Peyer's patch (tissue), 4 donors: ENCODE measurements around the gene NDUFAF8. TPM values are rescaled to one million over a fixed set of nuclear protein-coding genes. Genes with fewer than 3 reads are reported as not detected.

Experiments used
- DNase-seq, 3 donors: peaks; one replicate each; pipeline ENCODE4 v3.0.0-alpha.2; 2017 to 2019
- H3K27ac ChIP-seq, 4 donors: fragments of 200-600 bp; sonication (generic); one replicate each; pipeline ENCODE4 v1.5.1; 2016 to 2019
- H3K27me3 ChIP-seq, 2 donors: fragments of 200-600 bp; sonication (generic); one replicate each; pipeline ENCODE4 v1.5.1; 2019
- H3K36me3 ChIP-seq, 3 donors: fragments of 200-600 bp; sonication (generic); one replicate each; pipeline ENCODE4 v1.5.1; 2016 to 2019
- H3K4me1 ChIP-seq, 4 donors: fragments of 200-600 bp; sonication (generic); one replicate each; pipeline ENCODE4 v1.5.1; 2016 to 2019
- H3K4me3 ChIP-seq, 4 donors: fragments of 200-600 bp; sonication (generic); 1 replicate in 3 of 4; 2 replicates in 1 of 4; pipeline ENCODE4 v1.5.1; 2016 to 2019; ENCODE audit warnings: mild to moderate bottlenecking in 1 of 4
- H3K9me3 ChIP-seq, 4 donors: fragments of 200-600 bp; sonication (generic); one replicate each; pipeline ENCODE4 v1.5.1; 2016 to 2019; ENCODE audit warnings: mild to moderate bottlenecking in 1 of 4
- POLR2A ChIP-seq, 2 donors: fragments of 450-650 bp; IDR thresholded peaks; one replicate each; pipeline ENCODE4 v1.5.1; 2017; ENCODE audit warnings: antibody characterized with exemption in 2 of 2, mild to moderate bottlenecking in 2 of 2, moderate library complexity in 2 of 2
- total RNA-seq, 4 donors: library from RNA; depleted of rRNA; stranded (reverse); fragments of >200 nt; gene quantifications; one replicate each; pipeline ENCODE4 v1.1.0, GENCODE V29; 2016
- TF ChIP-seq, protein P1 (sequence below), 6 experiments: fragments of 450-650 bp in 4 of 6; fragments of 200-600 bp in 2 of 6; sonication (generic) in 1 of 6; IDR thresholded peaks; one replicate each; pipeline ENCODE4 v1.5.1; 2017 to 2019; ENCODE audit warnings: antibody characterized with exemption in 6 of 6, mild to moderate bottlenecking in 3 of 6, moderate library complexity in 1 of 6

The NDUFAF8 gene
- total RNA-seq, 4 donors from 2014 or later = 17.8 to 62.7 (median 25.2) TPM

DNA sequence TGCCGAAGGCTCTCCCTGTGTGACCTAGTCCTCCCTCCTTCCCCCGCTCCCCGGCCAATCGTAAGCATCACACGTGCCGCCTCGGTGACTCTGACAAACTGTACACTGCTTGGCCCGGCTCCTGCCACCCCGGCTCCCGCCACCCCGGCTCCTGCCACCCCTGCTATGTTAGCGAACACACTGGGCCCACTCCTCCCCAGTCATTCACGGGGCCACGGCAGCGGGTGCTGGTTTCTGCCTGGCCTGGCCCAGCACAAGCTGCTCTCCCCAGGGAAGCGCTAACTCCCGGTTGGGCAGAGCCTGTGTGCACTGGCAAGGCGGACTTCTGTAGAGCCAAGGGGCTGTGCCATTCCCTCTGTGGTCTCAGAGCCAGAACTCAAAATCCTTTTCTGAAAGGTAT is 22.0 kb downstream of the NDUFAF8 start:
- peaks cover 0 to 91% (median 0%) of the 10 kb centered on the region in 3 donors for H3K36me3 ChIP-seq
- no peak overlapping the region for H3K4me3 ChIP-seq
- TF ChIP-seq, protein P1, sequence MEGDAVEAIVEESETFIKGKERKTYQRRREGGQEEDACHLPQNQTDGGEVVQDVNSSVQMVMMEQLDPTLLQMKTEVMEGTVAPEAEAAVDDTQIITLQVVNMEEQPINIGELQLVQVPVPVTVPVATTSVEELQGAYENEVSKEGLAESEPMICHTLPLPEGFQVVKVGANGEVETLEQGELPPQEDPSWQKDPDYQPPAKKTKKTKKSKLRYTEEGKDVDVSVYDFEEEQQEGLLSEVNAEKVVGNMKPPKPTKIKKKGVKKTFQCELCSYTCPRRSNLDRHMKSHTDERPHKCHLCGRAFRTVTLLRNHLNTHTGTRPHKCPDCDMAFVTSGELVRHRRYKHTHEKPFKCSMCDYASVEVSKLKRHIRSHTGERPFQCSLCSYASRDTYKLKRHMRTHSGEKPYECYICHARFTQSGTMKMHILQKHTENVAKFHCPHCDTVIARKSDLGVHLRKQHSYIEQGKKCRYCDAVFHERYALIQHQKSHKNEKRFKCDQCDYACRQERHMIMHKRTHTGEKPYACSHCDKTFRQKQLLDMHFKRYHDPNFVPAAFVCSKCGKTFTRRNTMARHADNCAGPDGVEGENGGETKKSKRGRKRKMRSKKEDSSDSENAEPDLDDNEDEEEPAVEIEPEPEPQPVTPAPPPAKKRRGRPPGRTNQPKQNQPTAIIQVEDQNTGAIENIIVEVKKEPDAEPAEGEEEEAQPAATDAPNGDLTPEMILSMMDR (IDR thresholded peaks at IDR 0.05) = no peak
- TF ChIP-seq POLR2A (IDR thresholded peaks at IDR 0.05) = no peak
- peaks cover 0 to 10% (median 2%) of the 10 kb centered on the region in 4 donors for H3K4me1 ChIP-seq
- DNase-seq = no peak
- H3K27me3 ChIP-seq = no peaks in the 10 kb centered on the region
- no peaks in the 10 kb centered on the region for H3K9me3 ChIP-seq
- no peak overlapping the region for H3K27ac ChIP-seq

DNA sequence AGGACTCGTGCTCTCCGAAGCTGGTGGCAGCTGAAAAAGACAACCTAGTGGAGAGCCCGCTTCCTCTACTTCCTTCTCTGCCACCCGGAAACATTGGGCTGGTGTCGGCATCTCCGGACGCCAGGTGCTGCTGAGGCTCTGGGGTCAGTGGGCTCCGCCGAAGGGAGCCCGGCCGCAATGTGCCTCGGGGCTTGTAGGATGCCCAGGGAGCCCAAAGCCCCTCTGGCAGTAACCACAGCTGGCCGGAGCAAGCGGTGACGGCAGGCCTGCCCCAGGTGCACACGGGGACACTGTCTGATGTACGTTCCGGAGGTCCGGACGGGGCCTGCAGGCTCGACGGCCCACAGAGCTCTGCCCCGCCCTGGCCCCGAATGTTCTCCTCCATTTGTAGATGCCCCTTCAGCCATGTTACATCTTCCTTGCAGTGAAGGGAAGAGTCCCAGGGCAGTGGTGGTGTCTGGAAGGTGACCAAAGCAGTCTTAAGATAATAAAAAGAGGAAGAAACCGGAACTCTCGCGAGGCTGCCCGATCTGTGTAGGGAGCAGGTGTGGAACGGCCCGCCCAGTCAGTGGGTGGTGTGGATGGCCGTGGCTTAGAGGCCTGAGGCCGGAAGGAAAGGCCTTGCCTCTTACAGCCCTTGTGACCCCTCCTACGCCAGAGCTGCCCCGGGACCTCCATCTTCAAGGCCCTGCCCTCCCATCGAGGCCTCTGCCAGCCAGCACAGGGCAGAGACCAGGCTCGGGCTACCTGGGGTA is 22.6 kb downstream of the NDUFAF8 start:
- DNase-seq = no peak
- H3K36me3 ChIP-seq = peaks cover 0 to 93% (median 0%) of the 10 kb centered on the region in 3 donors
- no peak for TF ChIP-seq POLR2A (IDR thresholded peaks at IDR 0.05)
- TF ChIP-seq, protein P1 (IDR thresholded peaks at IDR 0.05) = no peak

DNA sequence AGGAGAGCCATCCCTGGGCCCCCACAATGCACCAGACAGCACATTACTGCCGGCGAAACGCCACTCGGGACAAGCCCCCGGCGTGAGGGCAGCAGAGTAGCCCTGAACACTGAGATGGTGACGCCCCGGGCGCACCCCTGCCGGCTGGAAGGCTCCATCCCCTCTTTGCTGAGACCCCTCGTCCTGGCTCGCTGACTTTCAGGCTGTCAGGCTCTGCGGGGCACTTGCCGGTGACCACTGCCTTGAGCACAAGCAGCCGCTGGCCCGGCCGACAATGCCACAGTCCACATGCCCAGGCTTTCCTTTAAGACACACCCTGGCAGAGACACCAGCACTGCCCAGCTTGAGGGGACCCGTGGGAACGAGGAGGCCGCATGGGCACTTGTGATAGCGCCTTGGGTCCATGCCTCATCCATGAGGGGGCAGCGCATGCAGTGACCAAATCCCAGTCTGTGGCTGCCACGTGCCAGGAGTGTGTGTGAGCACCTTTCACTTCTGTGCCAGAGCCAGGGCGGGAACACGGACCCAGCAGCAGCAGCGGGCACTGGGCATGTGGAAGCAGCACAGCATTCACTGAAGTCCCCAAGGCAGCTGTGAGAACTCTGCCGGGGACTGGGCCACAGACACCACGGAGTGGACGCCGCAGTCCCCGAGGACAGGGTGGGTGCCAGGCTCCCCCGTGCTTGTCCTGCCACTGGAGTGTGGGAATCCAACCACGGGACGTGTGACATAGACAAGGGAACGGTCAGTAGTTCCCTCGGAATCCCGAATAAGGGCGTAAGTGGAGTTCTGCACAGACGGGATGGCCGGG is 24.5 kb downstream of the NDUFAF8 start:
- H3K27me3 ChIP-seq = no peaks in the 10 kb centered on the region
- peaks cover 0 to 81% (median 0%) of the 10 kb centered on the region in 3 donors for H3K36me3 ChIP-seq
- H3K4me3 ChIP-seq = no peak overlapping the region
- no peak for DNase-seq
- H3K4me1 ChIP-seq = peaks cover 0 to 4% (median 0%) of the 10 kb centered on the region in 4 donors
- TF ChIP-seq, protein P1 (IDR thresholded peaks at IDR 0.05) = no peak
- TF ChIP-seq POLR2A (IDR thresholded peaks at IDR 0.05) = no peak
- H3K27ac ChIP-seq = no peak overlapping the region
- no peaks in the 10 kb centered on the region for H3K9me3 ChIP-seq

More for the DNA sequence above, 22.6 kb downstream of the NDUFAF8 start:
- peaks cover 0 to 4% (median 2%) of the 10 kb centered on the region in 4 donors for H3K4me1 ChIP-seq
- H3K4me3 ChIP-seq = no peak overlapping the region
- H3K9me3 ChIP-seq = no peaks in the 10 kb centered on the region
- no peaks in the 10 kb centered on the region for H3K27me3 ChIP-seq
- no peak overlapping the region for H3K27ac ChIP-seq

DNA sequence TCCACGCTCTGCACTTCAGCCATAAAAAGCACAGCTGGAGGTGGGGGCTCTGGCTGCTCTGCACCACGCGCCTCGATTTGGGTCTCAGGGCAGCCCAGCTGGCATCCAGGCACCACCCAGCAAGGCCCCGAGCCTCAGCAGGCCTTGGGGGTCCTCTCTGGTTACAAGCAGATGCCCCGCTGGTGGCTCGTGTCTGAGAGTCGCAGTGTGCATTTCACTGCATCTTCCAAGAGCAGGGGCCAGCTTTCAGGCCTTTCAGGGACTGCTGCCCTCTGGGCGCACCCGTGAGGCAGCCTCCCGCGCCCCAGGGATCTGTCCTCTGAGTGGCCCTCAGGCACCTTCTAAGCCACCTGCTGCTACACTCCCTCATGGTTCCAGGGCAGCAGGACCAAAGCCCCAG is 25.5 kb downstream of the NDUFAF8 start:
- TF ChIP-seq POLR2A (IDR thresholded peaks at IDR 0.05) = no peak
- TF ChIP-seq, protein P1 (IDR thresholded peaks at IDR 0.05) = no peak
- DNase-seq = no peak
- H3K27me3 ChIP-seq = no peaks in the 10 kb centered on the region
- no peaks in the 10 kb centered on the region for H3K9me3 ChIP-seq
- H3K4me1 ChIP-seq = no peaks in the 10 kb centered on the region
- H3K36me3 ChIP-seq = peaks cover 0 to 76% (median 0%) of the 10 kb centered on the region in 3 donors
- H3K27ac ChIP-seq = no peak overlapping the region
- no peak overlapping the region for H3K4me3 ChIP-seq

DNA sequence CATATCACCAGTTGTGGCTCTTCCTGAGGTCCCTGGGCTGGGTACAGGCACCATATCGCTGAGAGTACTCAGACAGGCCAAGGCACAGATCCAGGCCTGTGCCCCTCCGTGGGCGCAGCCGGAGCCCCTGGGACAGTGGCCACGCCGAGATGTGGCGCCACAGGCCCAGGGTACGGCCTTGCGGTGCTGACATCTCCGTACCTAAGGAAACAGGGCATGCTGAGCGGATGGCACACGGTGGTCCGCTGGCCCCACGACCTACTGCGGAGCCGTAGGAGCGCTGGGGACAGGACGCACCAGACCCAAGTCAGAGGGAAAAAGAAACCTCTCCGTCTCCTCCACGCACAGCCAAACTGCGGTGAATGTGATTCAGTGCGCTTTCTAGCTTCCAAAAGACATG is 26.5 kb downstream of the NDUFAF8 start:
- Histone ChIP-seq H3K27me3 (no peaks in the 10 kb centered on the region), H3K4me1 (no peaks in the 10 kb centered on the region), H3K27ac (no peak overlapping the region), H3K9me3 (no peaks in the 10 kb centered on the region), H3K36me3 (peaks cover 0 to 76% (median 0%) of the 10 kb centered on the region in 3 donors), H3K4me3 (no peak overlapping the region)
- TF ChIP-seq, protein P1 (IDR thresholded peaks at IDR 0.05) = no peak
- no peak for TF ChIP-seq POLR2A (IDR thresholded peaks at IDR 0.05)
- DNase-seq = no peak
